Uterus (tissue), 2 donors: ENCODE data around the gene HTD2.

Source experiments
- CTCF ChIP-seq, 4 experiments: fragments of 200-600 bp in 2 of 4; fragments of 450-650 bp in 2 of 4; sonication (generic) in 2 of 4; IDR thresholded peaks; one replicate each; pipeline ENCODE4 v1.5.1; 2016 to 2019; ENCODE audit warnings: antibody characterized with exemption in 4 of 4, mild to moderate bottlenecking in 2 of 4, moderate library complexity in 1 of 4
- POLR2A ChIP-seq, 2 donors: fragments of 450-650 bp; IDR thresholded peaks; one replicate each; pipeline ENCODE4 v1.6.1; 2016; ENCODE audit warnings: antibody characterized with exemption in 2 of 2, mild to moderate bottlenecking in 1 of 2, moderate library complexity in 1 of 2

- no peak for TF ChIP-seq POLR2A (IDR thresholded peaks at IDR 0.05)
- no peak for TF ChIP-seq CTCF (IDR thresholded peaks at IDR 0.05)
Observed at GRCh38 chr3:58356054-58356453, 49.7 kb downstream of the HTD2 start.
